GM12864 (cell line): Measurements from ENCODE around the gene MAOA.

Source experiments
- DNase-seq: peaks from one replicate; pipeline ENCODE4 v3.0.0-alpha.2; 2011; ENCODE audit warnings: low read depth
- H3K4me3 ChIP-seq: 2 replicates; pipeline ENCODE4 v1.5.1; 2011; ENCODE audit warnings: mild to moderate bottlenecking, low read depth, low read length, control low read depth
- TF ChIP-seq, protein P1 (sequence below): IDR thresholded peaks from 2 replicates; pipeline ENCODE4 v1.5.1; 2011; ENCODE audit warnings: low read depth, mild to moderate bottlenecking, moderate library complexity, low read length, control low read depth, inconsistent platforms; ENCODE audit errors: missing control alignments

The MAOA gene

GRCh38 chrX:43699475-43699874, 43.4 kb downstream of the MAOA start:
- DNase-seq, result no peak
- no peak overlapping the region for H3K4me3 ChIP-seq
- TF ChIP-seq, protein P1, sequence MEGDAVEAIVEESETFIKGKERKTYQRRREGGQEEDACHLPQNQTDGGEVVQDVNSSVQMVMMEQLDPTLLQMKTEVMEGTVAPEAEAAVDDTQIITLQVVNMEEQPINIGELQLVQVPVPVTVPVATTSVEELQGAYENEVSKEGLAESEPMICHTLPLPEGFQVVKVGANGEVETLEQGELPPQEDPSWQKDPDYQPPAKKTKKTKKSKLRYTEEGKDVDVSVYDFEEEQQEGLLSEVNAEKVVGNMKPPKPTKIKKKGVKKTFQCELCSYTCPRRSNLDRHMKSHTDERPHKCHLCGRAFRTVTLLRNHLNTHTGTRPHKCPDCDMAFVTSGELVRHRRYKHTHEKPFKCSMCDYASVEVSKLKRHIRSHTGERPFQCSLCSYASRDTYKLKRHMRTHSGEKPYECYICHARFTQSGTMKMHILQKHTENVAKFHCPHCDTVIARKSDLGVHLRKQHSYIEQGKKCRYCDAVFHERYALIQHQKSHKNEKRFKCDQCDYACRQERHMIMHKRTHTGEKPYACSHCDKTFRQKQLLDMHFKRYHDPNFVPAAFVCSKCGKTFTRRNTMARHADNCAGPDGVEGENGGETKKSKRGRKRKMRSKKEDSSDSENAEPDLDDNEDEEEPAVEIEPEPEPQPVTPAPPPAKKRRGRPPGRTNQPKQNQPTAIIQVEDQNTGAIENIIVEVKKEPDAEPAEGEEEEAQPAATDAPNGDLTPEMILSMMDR, result no peak

- no peak overlapping the region for H3K4me3 ChIP-seq
- no peak for DNase-seq
- TF ChIP-seq, protein P1, result no peak
These were observed 46.0 kb downstream of the MAOA start for GRCh38 chrX:43702079-43702524.

DNA sequence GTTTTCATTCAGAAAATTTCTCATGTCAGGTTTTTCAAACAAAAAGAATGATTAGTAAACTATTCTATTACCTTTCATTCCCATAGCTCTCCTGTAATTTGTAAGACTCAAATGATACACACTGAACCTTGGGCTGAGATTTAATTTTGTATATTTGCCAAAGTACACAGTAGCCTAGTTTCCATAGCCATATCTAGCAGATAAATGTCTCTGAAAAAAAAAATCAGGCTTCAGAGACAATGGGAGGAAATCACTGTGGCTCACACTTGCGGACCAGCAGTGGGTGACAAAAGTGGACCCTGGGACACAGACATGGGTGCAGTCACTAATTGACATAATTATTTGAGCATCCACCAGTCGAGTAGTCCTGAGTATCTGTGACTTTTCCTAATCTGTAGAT, 46.6 kb downstream of the MAOA start:
- no peak for DNase-seq
- TF ChIP-seq, protein P1, result no peak

DNA sequence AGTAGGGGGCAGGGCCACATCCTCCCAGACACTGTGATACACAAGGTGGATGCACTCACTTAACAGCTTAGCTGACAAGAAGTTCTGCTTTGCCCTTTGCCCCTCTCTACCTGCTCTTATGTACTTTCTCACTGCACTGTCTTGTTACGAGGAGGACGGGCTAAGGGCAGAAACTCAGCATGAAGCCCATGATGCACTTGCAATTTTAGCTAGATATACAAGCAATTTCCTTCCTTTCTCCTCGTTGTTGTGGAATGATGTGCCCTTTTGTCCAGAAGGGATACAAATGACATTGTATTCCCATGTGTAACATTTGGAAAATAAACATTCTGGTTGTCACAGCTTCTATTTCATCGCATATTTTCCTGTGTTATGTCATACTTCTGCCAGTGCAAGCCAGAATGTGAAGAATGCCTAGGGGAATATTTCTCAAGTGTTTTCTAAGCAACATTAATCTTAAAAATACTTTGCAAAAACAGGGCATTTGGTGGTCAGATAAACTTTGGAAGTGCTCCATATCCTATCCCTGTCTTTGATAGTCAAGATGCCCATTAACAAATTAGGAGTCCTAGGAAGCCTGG, 47.2 kb downstream of the MAOA start:
- TF ChIP-seq, protein P1, result no peak
- no peak for DNase-seq
- no peak overlapping the region for H3K4me3 ChIP-seq

More for the DNA sequence above, 46.6 kb downstream of the MAOA start:
- H3K4me3 ChIP-seq, result no peak overlapping the region

DNA sequence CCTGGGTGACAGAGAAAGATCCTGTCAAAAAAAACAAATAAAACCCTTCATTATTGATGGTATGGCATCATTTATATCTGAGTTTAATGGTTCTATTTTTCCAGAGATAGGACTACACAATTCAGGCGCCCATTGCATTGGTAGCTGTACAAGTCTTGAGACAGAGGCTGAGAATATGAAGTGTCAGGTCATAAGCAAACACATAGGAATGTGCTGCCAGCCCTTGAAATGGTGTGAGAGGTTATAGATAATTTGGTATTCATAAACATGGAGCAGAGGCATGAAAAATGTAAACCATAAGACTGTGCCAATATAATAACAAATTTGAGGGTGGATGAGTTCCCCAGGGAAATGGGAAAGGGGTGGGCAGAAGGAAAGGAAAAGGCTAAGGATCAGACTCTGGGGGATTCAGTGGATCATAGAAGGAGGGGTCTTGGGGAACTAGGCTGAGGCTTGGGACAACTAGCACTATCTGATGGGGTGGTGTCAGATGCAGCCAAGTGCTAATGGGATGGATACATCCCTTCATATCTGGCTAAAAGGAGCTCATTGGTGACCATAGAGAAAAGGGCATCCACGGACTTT, 50.8 kb downstream of the MAOA start:
- TF ChIP-seq, protein P1, result no peak
- no peak overlapping the region for H3K4me3 ChIP-seq
- DNase-seq, result no peak

GRCh38 chrX:43707812-43708548, 51.9 kb downstream of the MAOA start:
- H3K4me3 ChIP-seq, result no peak overlapping the region
- TF ChIP-seq, protein P1, result no peak
- no peak for DNase-seq
